Measurements from ENCODE around the gene KANSL1L.

Gene KANSL1L

GRCh38 chr2:210132239-210132638 is 39.0 kb downstream of the KANSL1L start:
- H3K4me3 ChIP-seq (ENCODE audit: low read length): no peak overlapping the region
- H3K9ac ChIP-seq (ENCODE audit: low read length): no peak overlapping the region
- DNase-seq (ENCODE audit: low read depth): no peak
- H3K27me3 ChIP-seq (replicated peaks; ENCODE audit: control insufficient read depth, insufficient read depth, low read length): no peaks in the 10 kb centered on the region
- H3K4me1 ChIP-seq (ENCODE audit: control insufficient read depth, insufficient read depth, low read length): no peaks in the 10 kb centered on the region
- peaks cover 11% of the 10 kb centered on the region for H3K36me3 ChIP-seq (ENCODE audit: control insufficient read depth, insufficient read depth, low read length, severe bottlenecking)
- H3K9me3 ChIP-seq (ENCODE audit: control insufficient read depth, low read length): no peaks in the 10 kb centered on the region

DNA sequence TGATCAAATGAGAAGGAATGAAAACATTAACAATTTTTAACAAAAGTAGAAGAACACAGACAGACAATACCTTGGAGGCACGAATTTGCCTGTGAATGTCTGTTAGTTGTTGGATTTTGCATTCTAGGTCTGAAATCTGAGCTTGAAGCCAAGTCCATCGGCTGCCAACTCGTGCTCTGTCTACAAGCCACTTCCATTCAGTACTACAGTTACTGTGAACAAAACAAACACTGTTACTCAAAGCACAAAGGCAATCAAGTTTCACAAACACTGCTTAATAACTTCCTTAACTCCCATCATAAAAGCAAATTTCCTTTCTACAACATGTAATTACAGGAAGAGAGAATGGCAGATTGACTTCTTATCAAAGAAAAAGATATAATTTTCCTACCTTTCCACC is 42.2 kb downstream of the KANSL1L start:
- no peak overlapping the region for H3K9ac ChIP-seq (ENCODE audit: low read length)
- peaks cover 13% of the 10 kb centered on the region for H3K9me3 ChIP-seq (ENCODE audit: control insufficient read depth, low read length)
- no peaks in the 10 kb centered on the region for H3K27me3 ChIP-seq (replicated peaks; ENCODE audit: control insufficient read depth, insufficient read depth, low read length)
- H3K4me1 ChIP-seq (ENCODE audit: control insufficient read depth, insufficient read depth, low read length): no peaks in the 10 kb centered on the region
- H3K36me3 ChIP-seq (ENCODE audit: control insufficient read depth, insufficient read depth, low read length, severe bottlenecking): peaks cover 23% of the 10 kb centered on the region
- no peak overlapping the region for H3K4me3 ChIP-seq (ENCODE audit: low read length)
- DNase-seq (ENCODE audit: low read depth): no peak

DNA sequence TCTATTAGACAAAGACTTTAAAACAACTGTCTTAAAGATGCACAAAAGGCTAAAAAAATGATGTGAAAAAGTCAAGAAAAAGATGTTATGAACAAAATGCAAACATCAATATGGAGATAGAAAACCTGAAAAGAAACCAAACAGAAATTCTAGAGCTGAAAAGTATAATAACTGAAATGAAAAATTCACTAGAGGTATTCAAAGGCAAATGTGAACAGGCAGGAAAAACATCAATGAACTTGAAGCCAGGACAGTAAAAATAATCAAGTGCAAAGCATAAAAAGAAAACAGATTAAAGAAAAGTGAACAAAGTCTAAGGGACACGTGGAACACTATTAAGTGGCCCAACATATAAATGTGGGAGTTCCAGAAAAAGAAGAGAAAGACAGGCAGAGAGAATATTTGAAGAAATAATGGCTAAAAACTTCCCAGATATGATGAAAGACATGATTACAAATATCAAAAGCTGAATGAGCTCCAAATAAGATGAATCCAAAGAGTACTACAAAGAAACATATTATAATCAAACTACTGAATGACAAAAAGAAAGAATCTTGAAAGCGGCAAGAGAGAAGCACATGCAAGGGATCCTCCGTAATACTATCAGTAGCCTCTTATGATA is 57.5 kb downstream of the KANSL1L start:
- DNase-seq (ENCODE audit: low read depth): no peak
- Histone ChIP-seq H3K36me3 (ENCODE audit: control insufficient read depth, insufficient read depth, low read length, severe bottlenecking) (peaks cover 5% of the 10 kb centered on the region), H3K27me3 (replicated peaks; ENCODE audit: control insufficient read depth, insufficient read depth, low read length) (no peaks in the 10 kb centered on the region), H3K9ac (ENCODE audit: low read length) (no peak overlapping the region), H3K4me3 (ENCODE audit: low read length) (no peak overlapping the region), H3K9me3 (ENCODE audit: control insufficient read depth, low read length) (peaks cover 17% of the 10 kb centered on the region), H3K4me1 (ENCODE audit: control insufficient read depth, insufficient read depth, low read length) (no peaks in the 10 kb centered on the region)

DNA sequence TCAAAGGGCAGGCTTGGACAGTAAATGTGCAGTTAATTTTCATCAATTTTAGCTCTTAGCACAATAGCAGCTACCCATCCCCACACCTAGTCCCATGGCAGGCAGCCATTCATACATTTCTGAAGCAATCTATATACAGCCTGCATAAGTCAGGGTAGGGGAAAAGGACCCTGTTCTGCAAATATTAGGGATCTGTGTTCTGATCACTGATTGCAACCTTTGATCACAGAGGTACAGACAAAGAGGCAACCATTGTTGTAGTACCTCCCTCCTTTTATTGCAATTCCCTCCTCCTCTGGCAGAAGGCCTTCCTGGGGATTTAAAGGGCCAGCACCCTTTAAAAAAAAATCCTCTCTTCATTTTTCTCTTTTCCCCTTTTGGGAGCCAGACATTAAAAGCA is 58.3 kb downstream of the KANSL1L start:
- Histone ChIP-seq H3K4me1 (ENCODE audit: control insufficient read depth, insufficient read depth, low read length) (no peaks in the 10 kb centered on the region), H3K9me3 (ENCODE audit: control insufficient read depth, low read length) (peaks cover 17% of the 10 kb centered on the region), H3K9ac (ENCODE audit: low read length) (no peak overlapping the region), H3K36me3 (ENCODE audit: control insufficient read depth, insufficient read depth, low read length, severe bottlenecking) (peaks cover 5% of the 10 kb centered on the region), H3K27me3 (replicated peaks; ENCODE audit: control insufficient read depth, insufficient read depth, low read length) (no peaks in the 10 kb centered on the region), H3K4me3 (ENCODE audit: low read length) (no peak overlapping the region)
- DNase-seq (ENCODE audit: low read depth): no peak

- Histone ChIP-seq H3K9me3 (ENCODE audit: control insufficient read depth, low read length) (no peaks in the 10 kb centered on the region), H3K36me3 (ENCODE audit: control insufficient read depth, insufficient read depth, low read length, severe bottlenecking) (no peaks in the 10 kb centered on the region), H3K27me3 (replicated peaks; ENCODE audit: control insufficient read depth, insufficient read depth, low read length) (no peaks in the 10 kb centered on the region), H3K4me1 (ENCODE audit: control insufficient read depth, insufficient read depth, low read length) (no peaks in the 10 kb centered on the region), H3K9ac (ENCODE audit: low read length) (no peak overlapping the region), H3K4me3 (ENCODE audit: low read length) (no peak overlapping the region)
- no peak for DNase-seq (ENCODE audit: low read depth)
These were observed 71.3 kb downstream of the KANSL1L start for GRCh38 chr2:210099940-210100339.

DNA sequence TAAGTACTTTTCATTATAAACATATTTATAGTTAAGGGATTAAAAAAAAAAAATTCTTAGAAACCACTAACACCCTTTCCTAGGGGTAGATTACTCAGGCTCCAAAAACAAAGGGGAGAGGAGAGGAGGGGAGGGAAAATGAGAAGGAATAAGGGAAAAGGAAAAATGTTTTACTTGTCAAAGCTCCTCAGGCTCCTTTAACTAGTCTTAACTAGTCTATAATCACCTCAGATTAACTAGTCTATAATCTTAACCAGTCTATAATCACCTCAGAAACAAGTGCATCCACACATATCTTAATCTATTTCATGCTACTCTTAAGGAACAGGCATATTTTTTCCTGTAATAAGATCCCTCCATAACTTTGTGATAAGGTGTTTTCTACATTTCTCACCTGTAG is 76.4 kb downstream of the KANSL1L start:
- H3K4me1 ChIP-seq (ENCODE audit: control insufficient read depth, insufficient read depth, low read length): no peaks in the 10 kb centered on the region
- no peaks in the 10 kb centered on the region for H3K27me3 ChIP-seq (replicated peaks; ENCODE audit: control insufficient read depth, insufficient read depth, low read length)
- no peak overlapping the region for H3K4me3 ChIP-seq (ENCODE audit: low read length)
- H3K36me3 ChIP-seq (ENCODE audit: control insufficient read depth, insufficient read depth, low read length, severe bottlenecking): no peaks in the 10 kb centered on the region
- no peak overlapping the region for H3K9ac ChIP-seq (ENCODE audit: low read length)
- DNase-seq (ENCODE audit: low read depth): no peak
- H3K9me3 ChIP-seq (ENCODE audit: control insufficient read depth, low read length): no peaks in the 10 kb centered on the region

- no peaks in the 10 kb centered on the region for H3K9me3 ChIP-seq (ENCODE audit: control insufficient read depth, low read length)
- H3K36me3 ChIP-seq (ENCODE audit: control insufficient read depth, insufficient read depth, low read length, severe bottlenecking): no peaks in the 10 kb centered on the region
- no peak overlapping the region for H3K4me3 ChIP-seq (ENCODE audit: low read length)
- DNase-seq (ENCODE audit: low read depth): no peak
- no peaks in the 10 kb centered on the region for H3K27me3 ChIP-seq (replicated peaks; ENCODE audit: control insufficient read depth, insufficient read depth, low read length)
- no peak overlapping the region for H3K9ac ChIP-seq (ENCODE audit: low read length)
- no peaks in the 10 kb centered on the region for H3K4me1 ChIP-seq (ENCODE audit: control insufficient read depth, insufficient read depth, low read length)
These were observed 78.4 kb downstream of the KANSL1L start for GRCh38 chr2:210092791-210093190.

GRCh38 chr2:210086930-210087329 is 84.3 kb downstream of the KANSL1L start:
- Histone ChIP-seq H3K36me3 (ENCODE audit: control insufficient read depth, insufficient read depth, low read length, severe bottlenecking) (no peaks in the 10 kb centered on the region), H3K4me3 (ENCODE audit: low read length) (no peak overlapping the region), H3K27me3 (replicated peaks; ENCODE audit: control insufficient read depth, insufficient read depth, low read length) (no peaks in the 10 kb centered on the region), H3K9me3 (ENCODE audit: control insufficient read depth, low read length) (no peaks in the 10 kb centered on the region), H3K9ac (ENCODE audit: low read length) (no peak overlapping the region), H3K4me1 (ENCODE audit: control insufficient read depth, insufficient read depth, low read length) (peaks cover 7% of the 10 kb centered on the region)
- DNase-seq (ENCODE audit: low read depth): no peak

DNA sequence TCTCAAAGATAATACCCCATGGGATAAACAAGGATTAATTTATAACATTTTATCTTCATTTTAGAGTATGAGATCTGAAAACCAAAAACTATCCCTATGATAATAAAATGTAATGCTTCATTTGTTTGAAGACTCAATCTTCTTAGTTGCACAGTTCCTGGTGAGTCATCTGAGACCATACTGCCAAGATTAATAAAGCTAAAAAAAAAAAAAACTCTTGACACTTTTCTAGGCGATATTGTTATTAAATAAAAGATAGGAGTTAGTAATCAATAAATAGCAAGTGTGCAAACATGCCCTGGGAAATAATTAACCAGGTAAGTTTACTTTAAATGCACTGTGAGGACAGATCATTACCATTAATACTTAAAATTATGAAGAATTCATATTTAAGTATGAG is 84.9 kb downstream of the KANSL1L start:
- Histone ChIP-seq H3K9me3 (ENCODE audit: control insufficient read depth, low read length) (no peaks in the 10 kb centered on the region), H3K27me3 (replicated peaks; ENCODE audit: control insufficient read depth, insufficient read depth, low read length) (no peaks in the 10 kb centered on the region), H3K36me3 (ENCODE audit: control insufficient read depth, insufficient read depth, low read length, severe bottlenecking) (no peaks in the 10 kb centered on the region), H3K4me3 (ENCODE audit: low read length) (no peak overlapping the region), H3K9ac (ENCODE audit: low read length) (no peak overlapping the region), H3K4me1 (ENCODE audit: control insufficient read depth, insufficient read depth, low read length) (peaks cover 7% of the 10 kb centered on the region)
- DNase-seq (ENCODE audit: low read depth): peak; percentile 4

GRCh38 chr2:210072922-210073509 is 98.2 kb downstream of the KANSL1L start:
- H3K4me1 ChIP-seq (ENCODE audit: control insufficient read depth, insufficient read depth, low read length): no peaks in the 10 kb centered on the region
- H3K4me3 ChIP-seq (ENCODE audit: low read length): peak overlapping the region; percentile 49
- H3K9ac ChIP-seq (ENCODE audit: low read length): no peak overlapping the region
- DNase-seq (ENCODE audit: low read depth): peak; percentile 79
- H3K27me3 ChIP-seq (replicated peaks; ENCODE audit: control insufficient read depth, insufficient read depth, low read length): no peaks in the 10 kb centered on the region
- no peaks in the 10 kb centered on the region for H3K9me3 ChIP-seq (ENCODE audit: control insufficient read depth, low read length)
- H3K36me3 ChIP-seq (ENCODE audit: control insufficient read depth, insufficient read depth, low read length, severe bottlenecking): no peaks in the 10 kb centered on the region

DNA sequence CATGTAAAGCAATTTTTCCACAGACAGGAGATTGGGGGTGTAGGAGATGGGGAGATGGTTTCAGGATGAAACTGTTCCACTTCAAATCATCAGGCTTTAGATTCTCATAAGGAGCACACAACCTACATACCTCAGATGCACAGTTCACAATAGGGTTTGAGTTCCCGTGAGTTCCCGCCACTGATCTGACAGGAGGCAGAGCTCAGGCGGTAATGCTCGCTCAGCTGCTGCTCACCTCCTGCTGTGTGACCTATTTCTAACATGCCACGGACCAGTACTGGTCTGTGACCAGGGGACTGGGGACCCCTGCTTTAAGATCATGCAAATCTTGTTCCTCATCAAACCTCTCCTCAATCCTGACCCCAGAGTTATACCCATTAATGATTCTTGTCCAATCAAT is 98.7 kb downstream of the KANSL1L start:
- no peaks in the 10 kb centered on the region for H3K36me3 ChIP-seq (ENCODE audit: control insufficient read depth, insufficient read depth, low read length, severe bottlenecking)
- no peak overlapping the region for H3K4me3 ChIP-seq (ENCODE audit: low read length)
- no peaks in the 10 kb centered on the region for H3K4me1 ChIP-seq (ENCODE audit: control insufficient read depth, insufficient read depth, low read length)
- no peaks in the 10 kb centered on the region for H3K9me3 ChIP-seq (ENCODE audit: control insufficient read depth, low read length)
- no peak for DNase-seq (ENCODE audit: low read depth)
- H3K27me3 ChIP-seq (replicated peaks; ENCODE audit: control insufficient read depth, insufficient read depth, low read length): no peaks in the 10 kb centered on the region
- H3K9ac ChIP-seq (ENCODE audit: low read length): no peak overlapping the region

DNA sequence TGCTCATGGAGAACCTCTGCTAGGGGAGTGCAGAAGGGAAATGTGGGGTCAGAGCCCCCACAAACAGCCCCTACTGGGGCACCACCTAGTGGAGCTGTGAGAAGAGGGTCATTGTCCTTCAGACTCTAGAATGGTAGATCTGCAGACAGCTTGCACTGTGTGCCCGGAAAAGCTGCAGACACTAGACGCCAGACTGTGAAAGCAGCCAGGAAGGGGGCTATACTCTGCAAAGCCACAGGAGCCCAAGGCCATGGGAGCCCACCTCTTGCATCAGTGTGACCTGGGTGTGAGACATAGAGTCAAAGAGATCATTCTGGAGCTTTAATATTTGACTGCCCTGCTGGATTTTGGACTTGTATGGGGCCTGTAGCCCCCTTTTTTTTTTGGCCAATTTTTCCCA is 107.9 kb downstream of the KANSL1L start:
- Histone ChIP-seq H3K27me3 (replicated peaks; ENCODE audit: control insufficient read depth, insufficient read depth, low read length) (no peaks in the 10 kb centered on the region), H3K4me3 (ENCODE audit: low read length) (no peak overlapping the region), H3K4me1 (ENCODE audit: control insufficient read depth, insufficient read depth, low read length) (no peaks in the 10 kb centered on the region), H3K36me3 (ENCODE audit: control insufficient read depth, insufficient read depth, low read length, severe bottlenecking) (no peaks in the 10 kb centered on the region), H3K9ac (ENCODE audit: low read length) (no peak overlapping the region), H3K9me3 (ENCODE audit: control insufficient read depth, low read length) (no peaks in the 10 kb centered on the region)
- no peak for DNase-seq (ENCODE audit: low read depth)
